Panc1 (cell line): Measurements from ENCODE around the gene TLE5. TPM values are rescaled to one million over a fixed set of nuclear protein-coding genes. Genes with fewer than 3 reads are reported as not detected.

Experiments
- ATAC-seq: fragments of 200-7000 bp; cut with Tn5 transposase; 2 replicates; pipeline ENCODE4 v1.9.1; 2020; ENCODE audit warnings: mild to moderate bottlenecking, moderate library complexity
- BruUV-seq: library from RNA; stranded (reverse); fragments of 400-500 nt; replicated peaks from 2 replicates; lab custom pipeline; 2021; lab: Mats Ljungman, UMichigan
- CTCF ChIA-PET: fragments of 300-600 bp; sonication (Branson Sonifier 250); formaldehyde crosslinking; loops from one replicate; lab custom pipeline; 2022; ENCODE audit warnings: antibody characterized with exemption; lab: Charles Lee
- POLR2A ChIA-PET: fragments of 300-600 bp; sonication (Branson Sonifier 250); formaldehyde crosslinking; loops from one replicate; lab custom pipeline; 2022; ENCODE audit warnings: antibody characterized with exemption; lab: Charles Lee
- DNase-seq: peaks from one replicate; pipeline ENCODE4 v3.0.0-alpha.2; 2010; ENCODE audit warnings: low read depth, low spot score
- H3K27ac ChIP-seq: 2 replicates; pipeline ENCODE4 v1.5.1; 2011; ENCODE audit warnings: mild to moderate bottlenecking, low read length, inconsistent platforms
- H3K27me3 ChIP-seq: fragments of 200-500 bp; sonication (Bioruptor generic); 2 replicates; pipeline ENCODE4 v1.6.0; 2014; ENCODE audit warnings: low read length, inconsistent platforms; ENCODE audit not compliant: control insufficient read depth, insufficient read depth
- H3K36me3 ChIP-seq: fragments of 200-500 bp; sonication (Bioruptor generic); 2 replicates; pipeline ENCODE4 v1.5.1; 2014; ENCODE audit warnings: inconsistent platforms, mild to moderate bottlenecking, low read length, moderate library complexity; ENCODE audit not compliant: control insufficient read depth, insufficient read depth
- H3K4me1 ChIP-seq: 2 replicates; pipeline ENCODE4 v1.5.1; 2011; ENCODE audit warnings: inconsistent platforms, mild to moderate bottlenecking, low read length, moderate library complexity; ENCODE audit not compliant: control insufficient read depth, insufficient read depth
- H3K4me3 ChIP-seq, 2 experiments: 2 replicates each; pipeline ENCODE4 v1.5.1; 2011 to 2012; ENCODE audit warnings: low read depth in 2 of 2, low read length in 2 of 2, mild to moderate bottlenecking in 2 of 2, inconsistent platforms in 1 of 2, moderate library complexity in 1 of 2
- H3K9me3 ChIP-seq: fragments of 200-500 bp; sonication (Bioruptor generic); 2 replicates; pipeline ENCODE4 v1.5.1; 2014; ENCODE audit warnings: low read depth, mild to moderate bottlenecking, inconsistent platforms, low read length, moderate library complexity; ENCODE audit not compliant: control insufficient read depth, insufficient read depth
- POLR2AphosphoS5 ChIP-seq: IDR thresholded peaks from 2 replicates; pipeline ENCODE4 v1.6.1; 2012; ENCODE audit warnings: mild to moderate bottlenecking, low read depth, low read length, moderate library complexity
- SIN3A ChIP-seq: IDR thresholded peaks from 2 replicates; pipeline ENCODE4 v1.6.1; 2012; ENCODE audit warnings: low read depth, mild to moderate bottlenecking, low read length, moderate library complexity, borderline replicate concordance; ENCODE audit not compliant: insufficient read depth
- TCF7L2 ChIP-seq: IDR thresholded peaks from 2 replicates; pipeline ENCODE4 v1.6.1; 2011; ENCODE audit warnings: mild to moderate bottlenecking, low read depth, low read length, inconsistent platforms
- in situ Hi-C: cut with HindIII; loops from 2 replicates; pipeline ENCODE4 v1.10.0; 2016; ENCODE audit warnings: low sequenced_read_pairs, low pct_unique_long_range_greater_than_20kb
- intact Hi-C: fragments of 100-400 bp; cut with micrococcal nuclease; formaldehyde crosslinking; loops from one replicate; pipeline ENCODE4 v1.10.0; 2022; ENCODE audit not compliant: unreplicated experiment
- total RNA-seq: library from RNA; stranded (reverse); gene quantifications from one replicate; pipeline ENCODE4 v1.2.1, GENCODE V29; 2021; ENCODE audit not compliant: unreplicated experiment
- TF ChIP-seq, protein P1 (sequence below): fragments of 450-650 bp; IDR thresholded peaks from 2 replicates; pipeline ENCODE4 v1.5.1; 2017; ENCODE audit warnings: mild to moderate bottlenecking
- TF ChIP-seq, protein P2 (sequence below), 2 experiments: IDR thresholded peaks; 2 replicates each; pipeline ENCODE4 v1.6.1; 2011 to 2012; ENCODE audit warnings: low read depth in 2 of 2, control low read depth in 1 of 2, low read length in 1 of 2, mild to moderate bottlenecking in 1 of 2, moderate library complexity in 1 of 2; ENCODE audit not compliant: insufficient read depth in 1 of 2

Gene TLE5
- total RNA-seq, 1 experiment from 2014 or later: 287 TPM

DNA sequence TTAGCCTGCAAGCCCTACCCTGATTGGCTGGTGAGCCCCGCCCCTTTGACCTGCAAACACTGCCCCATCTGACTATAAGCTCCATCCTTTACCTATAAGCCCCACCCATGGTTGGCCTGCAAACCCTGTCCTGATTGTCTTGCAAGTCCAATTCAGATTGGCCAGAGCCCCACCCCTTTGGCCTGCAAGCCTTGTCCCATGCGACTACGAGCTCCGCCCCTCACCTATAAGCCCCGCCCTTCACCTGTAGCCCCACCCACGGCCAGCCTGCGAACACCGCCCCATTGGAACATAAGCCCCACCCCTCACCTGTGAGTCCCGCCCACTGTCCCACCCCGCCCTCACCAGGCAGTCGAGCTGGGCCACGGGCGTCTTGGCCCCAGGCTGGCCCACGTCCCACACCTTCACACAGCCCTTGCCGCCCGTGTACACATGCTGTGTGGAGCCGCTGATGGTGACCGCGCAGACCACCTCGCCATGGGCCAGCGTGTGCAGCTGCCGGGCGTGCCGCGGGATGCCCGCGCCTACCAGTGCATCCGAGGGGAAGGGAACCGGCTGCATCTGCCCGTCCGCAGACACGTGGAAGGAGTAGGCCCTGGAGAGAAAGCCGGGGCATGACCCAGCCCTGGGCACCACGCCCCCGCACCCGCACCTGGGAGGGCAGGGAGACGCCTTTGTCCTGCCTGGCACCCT, 56.1 kb downstream of the TLE5 start:
- POLR2A ChIA-PET: no interaction called here
- in situ Hi-C loops (no loop called here), intact Hi-C loops (no loop called here)
- CTCF ChIA-PET: no interaction called here
- Histone ChIP-seq H3K27ac (no peak overlapping the region), H3K36me3 (no peaks in the 10 kb centered on the region), H3K4me1 (no peaks in the 10 kb centered on the region), H3K9me3 (no peaks in the 10 kb centered on the region), H3K27me3 (no peaks in the 10 kb centered on the region), H3K4me3 (no peak overlapping the region)
- BruUV-seq: no TSS peak
- DNase-seq: no peak
- ATAC-seq: peak; percentile 62; the same call in 1 of the 2 replicates
- TF ChIP-seq POLR2AphosphoS5 (no peak), TCF7L2 (no peak), SIN3A (no peak)
- TF ChIP-seq, protein P1, sequence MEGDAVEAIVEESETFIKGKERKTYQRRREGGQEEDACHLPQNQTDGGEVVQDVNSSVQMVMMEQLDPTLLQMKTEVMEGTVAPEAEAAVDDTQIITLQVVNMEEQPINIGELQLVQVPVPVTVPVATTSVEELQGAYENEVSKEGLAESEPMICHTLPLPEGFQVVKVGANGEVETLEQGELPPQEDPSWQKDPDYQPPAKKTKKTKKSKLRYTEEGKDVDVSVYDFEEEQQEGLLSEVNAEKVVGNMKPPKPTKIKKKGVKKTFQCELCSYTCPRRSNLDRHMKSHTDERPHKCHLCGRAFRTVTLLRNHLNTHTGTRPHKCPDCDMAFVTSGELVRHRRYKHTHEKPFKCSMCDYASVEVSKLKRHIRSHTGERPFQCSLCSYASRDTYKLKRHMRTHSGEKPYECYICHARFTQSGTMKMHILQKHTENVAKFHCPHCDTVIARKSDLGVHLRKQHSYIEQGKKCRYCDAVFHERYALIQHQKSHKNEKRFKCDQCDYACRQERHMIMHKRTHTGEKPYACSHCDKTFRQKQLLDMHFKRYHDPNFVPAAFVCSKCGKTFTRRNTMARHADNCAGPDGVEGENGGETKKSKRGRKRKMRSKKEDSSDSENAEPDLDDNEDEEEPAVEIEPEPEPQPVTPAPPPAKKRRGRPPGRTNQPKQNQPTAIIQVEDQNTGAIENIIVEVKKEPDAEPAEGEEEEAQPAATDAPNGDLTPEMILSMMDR: no peak
- TF ChIP-seq, protein P2, sequence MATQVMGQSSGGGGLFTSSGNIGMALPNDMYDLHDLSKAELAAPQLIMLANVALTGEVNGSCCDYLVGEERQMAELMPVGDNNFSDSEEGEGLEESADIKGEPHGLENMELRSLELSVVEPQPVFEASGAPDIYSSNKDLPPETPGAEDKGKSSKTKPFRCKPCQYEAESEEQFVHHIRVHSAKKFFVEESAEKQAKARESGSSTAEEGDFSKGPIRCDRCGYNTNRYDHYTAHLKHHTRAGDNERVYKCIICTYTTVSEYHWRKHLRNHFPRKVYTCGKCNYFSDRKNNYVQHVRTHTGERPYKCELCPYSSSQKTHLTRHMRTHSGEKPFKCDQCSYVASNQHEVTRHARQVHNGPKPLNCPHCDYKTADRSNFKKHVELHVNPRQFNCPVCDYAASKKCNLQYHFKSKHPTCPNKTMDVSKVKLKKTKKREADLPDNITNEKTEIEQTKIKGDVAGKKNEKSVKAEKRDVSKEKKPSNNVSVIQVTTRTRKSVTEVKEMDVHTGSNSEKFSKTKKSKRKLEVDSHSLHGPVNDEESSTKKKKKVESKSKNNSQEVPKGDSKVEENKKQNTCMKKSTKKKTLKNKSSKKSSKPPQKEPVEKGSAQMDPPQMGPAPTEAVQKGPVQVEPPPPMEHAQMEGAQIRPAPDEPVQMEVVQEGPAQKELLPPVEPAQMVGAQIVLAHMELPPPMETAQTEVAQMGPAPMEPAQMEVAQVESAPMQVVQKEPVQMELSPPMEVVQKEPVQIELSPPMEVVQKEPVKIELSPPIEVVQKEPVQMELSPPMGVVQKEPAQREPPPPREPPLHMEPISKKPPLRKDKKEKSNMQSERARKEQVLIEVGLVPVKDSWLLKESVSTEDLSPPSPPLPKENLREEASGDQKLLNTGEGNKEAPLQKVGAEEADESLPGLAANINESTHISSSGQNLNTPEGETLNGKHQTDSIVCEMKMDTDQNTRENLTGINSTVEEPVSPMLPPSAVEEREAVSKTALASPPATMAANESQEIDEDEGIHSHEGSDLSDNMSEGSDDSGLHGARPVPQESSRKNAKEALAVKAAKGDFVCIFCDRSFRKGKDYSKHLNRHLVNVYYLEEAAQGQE (IDR thresholded peaks at IDR 0.05; ENCODE audit: insufficient read depth in 1 of 2, low read depth in 2 of 2, low read length in 1 of 2): no peak

DNA sequence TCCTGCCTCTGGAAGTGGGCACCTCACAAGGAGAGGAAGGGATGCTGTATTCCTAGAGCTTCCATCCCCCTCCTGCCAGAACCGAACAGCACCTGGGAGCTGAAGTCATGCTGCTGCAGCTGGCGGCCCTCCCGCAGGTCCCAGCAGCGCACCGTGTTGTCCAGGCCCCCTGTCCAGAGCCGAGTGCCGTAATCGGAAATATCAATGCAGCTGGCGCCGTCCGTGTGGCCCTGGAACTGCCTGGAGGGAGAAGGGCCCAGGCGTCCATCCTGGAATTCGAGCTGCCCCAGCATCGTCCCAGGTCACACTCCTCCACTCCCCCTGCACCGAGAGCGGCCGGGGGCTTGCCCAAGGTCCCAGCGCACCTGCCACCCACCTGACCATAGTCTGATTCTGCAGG, 57.0 kb downstream of the TLE5 start:
- TF ChIP-seq SIN3A (no peak), POLR2AphosphoS5 (no peak), TCF7L2 (no peak)
- TF ChIP-seq, protein P1: no peak
- TF ChIP-seq, protein P2 (IDR thresholded peaks at IDR 0.05; ENCODE audit: insufficient read depth in 1 of 2, low read depth in 2 of 2, low read length in 1 of 2): no peak
- H3K27me3 ChIP-seq: no peaks in the 10 kb centered on the region
- no peaks in the 10 kb centered on the region for H3K9me3 ChIP-seq
- H3K27ac ChIP-seq: no peak overlapping the region
- intact Hi-C loops (no loop called here), in situ Hi-C loops (no loop called here)
- DNase-seq (no peak), ATAC-seq (no peak)
- no TSS peak for BruUV-seq
- no peaks in the 10 kb centered on the region for H3K36me3 ChIP-seq
- H3K4me3 ChIP-seq: no peak overlapping the region
- H3K4me1 ChIP-seq: no peaks in the 10 kb centered on the region
- ChIA-PET POLR2A (no interaction called here), CTCF (no interaction called here)
